ENCODE results near the gene ANKRD13A.
"Not testable (repeated sequence)": the region's sequence is repeated elsewhere in the genome, so short reads cannot be mapped to it uniquely, and the experiment has no call there.

Gene ANKRD13A

DNA sequence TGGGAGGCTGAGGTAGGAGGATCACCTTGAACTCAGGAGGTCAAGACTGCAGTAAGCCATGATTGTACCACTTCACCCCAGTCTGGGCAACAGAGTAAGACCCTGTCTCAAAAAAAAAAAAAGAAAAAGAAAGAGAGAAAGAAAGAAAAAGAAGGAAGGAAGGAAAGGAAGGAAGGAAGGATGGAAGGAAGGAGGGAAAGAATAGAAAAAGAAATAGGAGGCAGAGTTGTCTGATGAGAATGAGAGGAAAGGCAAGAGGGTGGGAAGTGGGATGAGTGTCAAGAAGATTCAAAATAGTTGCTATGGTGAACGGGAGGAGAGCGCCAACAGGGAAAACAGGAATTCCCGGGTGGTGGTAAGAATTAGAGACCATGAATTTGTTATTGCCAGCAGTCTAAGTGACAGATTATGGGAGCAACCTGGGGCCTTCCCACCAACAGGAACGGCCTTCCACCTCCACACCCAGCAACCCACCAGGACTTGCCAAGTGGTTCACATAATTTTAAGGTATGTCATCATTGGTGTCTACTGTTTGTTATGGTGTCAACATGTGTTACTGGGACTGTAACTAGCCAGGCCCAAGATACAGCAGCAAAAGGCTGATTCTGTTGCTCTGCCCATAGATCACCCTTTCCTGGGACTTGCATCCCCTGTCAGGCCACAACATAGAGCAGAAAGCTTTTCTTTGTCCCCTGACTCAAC lies 85.2 kb downstream of the ANKRD13A start:
- DNase-seq: no peak

DNA sequence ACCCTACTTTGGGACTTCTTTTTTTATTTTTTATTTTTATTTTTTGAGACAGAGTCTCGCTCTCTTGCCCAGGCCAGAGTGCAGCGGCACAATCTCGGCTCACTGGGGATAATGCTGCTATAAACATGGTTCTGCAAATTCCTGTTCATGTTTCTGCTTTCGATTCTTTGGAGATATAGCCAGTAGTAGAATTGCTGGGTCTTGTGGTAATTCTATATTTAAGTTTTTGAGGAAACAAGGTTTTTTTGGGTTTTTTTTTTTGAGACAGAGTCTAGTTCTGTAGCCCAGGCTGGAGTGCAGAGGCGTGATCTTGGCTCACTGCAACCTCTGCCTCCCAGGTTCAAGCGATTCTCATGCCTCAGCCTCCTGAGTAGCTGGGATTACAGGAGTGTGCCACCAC lies 89.0 kb downstream of the ANKRD13A start:
- DNase-seq: not testable (repeated sequence)

DNA sequence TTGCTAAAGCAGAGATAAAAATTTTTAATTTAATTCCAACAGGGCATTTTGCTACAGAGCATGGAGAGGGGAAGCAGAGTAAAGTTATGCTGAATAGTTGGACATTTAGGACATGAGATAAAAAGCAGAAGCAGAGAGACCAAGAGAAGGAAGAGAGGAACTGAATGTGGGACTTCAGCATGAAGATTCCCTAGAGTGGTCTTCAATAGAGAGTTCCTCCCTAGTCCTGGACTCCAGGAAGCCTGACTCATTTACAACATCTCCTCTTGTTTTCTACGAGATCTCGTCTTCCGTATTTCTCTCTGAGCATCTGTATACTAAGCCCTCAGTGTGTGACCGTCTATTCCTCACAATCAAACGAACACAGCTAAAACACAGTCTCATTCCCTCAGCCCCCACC lies 89.7 kb downstream of the ANKRD13A start:
- DNase-seq: no peak
